ENCODE data around the gene CYP4B1. TPM values are rescaled to one million over a fixed set of nuclear protein-coding genes. Genes with fewer than 3 reads are reported as not detected.
A peak's percentile ranks its signal among the peaks of the same experiment; 100 is the strongest.

CYP4B1 gene
- total RNA-seq, 4 donors from 2014 or later: 14.0 to 147 (median 109) TPM

GRCh38 chr1:46802901-46803574 is 4.2 kb downstream of the CYP4B1 start:
- intact Hi-C loops (cut with DNase I): no loop called here
- Histone ChIP-seq H3K4me1 (peaks cover 8 to 97% (median 37%) of the 10 kb centered on the region in 3 donors), H3K36me3 (peaks cover 0 to 4% (median 0%) of the 10 kb centered on the region in 3 donors), H3K4me3 (peak overlapping the region in 3 of 4 donors; percentile 1 to 47 (median 46)), H3K27ac (peak overlapping the region in 3 of 4 donors; percentile 32 to 86 (median 81)), H3K9me3 (no peaks in the 10 kb centered on the region), H3K27me3 (no peaks in the 10 kb centered on the region)
- no peak for DNase-seq
- TF ChIP-seq POLR2A (IDR thresholded peaks at IDR 0.05): no peak
- 85 to 89% methylated on average over 6 of the region's 6 CpGs for WGBS, 2 donors

- 50 to 56% methylated on average over 2 of the region's 2 CpGs for WGBS, 2 donors
- H3K4me1 ChIP-seq: peaks cover 8 to 85% (median 37%) of the 10 kb centered on the region in 3 donors
- no peaks in the 10 kb centered on the region for H3K27me3 ChIP-seq
- H3K4me3 ChIP-seq: peak overlapping the region in 1 of 4 donors; percentile 30
- no peak for DNase-seq
- peaks cover 0 to 4% (median 0%) of the 10 kb centered on the region in 3 donors for H3K36me3 ChIP-seq
- TF ChIP-seq POLR2A (IDR thresholded peaks at IDR 0.05) (no peak), CTCF (IDR thresholded peaks at IDR 0.05) (no peak)
- H3K27ac ChIP-seq: peak overlapping the region; percentile 33 to 89 (median 80)
- no peaks in the 10 kb centered on the region for H3K9me3 ChIP-seq
- intact Hi-C loops (cut with DNase I): no loop called here
Observed at GRCh38 chr1:46804027-46804889, 5.4 kb downstream of the CYP4B1 start.

- TF ChIP-seq POLR2A (IDR thresholded peaks at IDR 0.05): no peak
- no peak for TF ChIP-seq CTCF (IDR thresholded peaks at IDR 0.05)
- Histone ChIP-seq H3K4me1 (peaks cover 8 to 78% (median 37%) of the 10 kb centered on the region in 3 donors), H3K4me3 (peak overlapping the region in 1 of 4 donors; percentile 30), H3K9me3 (no peaks in the 10 kb centered on the region), H3K27ac (peak overlapping the region in 3 of 4 donors; percentile 74 to 89 (median 86)), H3K27me3 (no peaks in the 10 kb centered on the region), H3K36me3 (peaks cover 0 to 10% (median 0%) of the 10 kb centered on the region in 3 donors)
- DNase-seq: no peak
- WGBS, 2 donors: 75 to 89% methylated on average over 1 of the region's 1 CpG
- intact Hi-C loops (cut with DNase I): no loop called here
Observed at GRCh38 chr1:46804926-46805325, 6.1 kb downstream of the CYP4B1 start.

- Histone ChIP-seq H3K4me3 (peak overlapping the region in 1 of 4 donors; percentile 8), H3K27ac (peak overlapping the region; percentile 70 to 89 (median 80)), H3K9me3 (no peaks in the 10 kb centered on the region), H3K36me3 (peaks cover 0 to 18% (median 0%) of the 10 kb centered on the region in 3 donors), H3K4me1 (peaks cover 8 to 71% (median 37%) of the 10 kb centered on the region in 3 donors), H3K27me3 (no peaks in the 10 kb centered on the region)
- DNase-seq: no peak
- intact Hi-C loops (cut with DNase I): no loop called here
- WGBS, 2 donors: 75 to 80% methylated on average over 1 of the region's 1 CpG
- TF ChIP-seq CTCF (IDR thresholded peaks at IDR 0.05) (no peak), POLR2A (IDR thresholded peaks at IDR 0.05) (no peak)
Observed at GRCh38 chr1:46805755-46806154, 6.9 kb downstream of the CYP4B1 start.

- intact Hi-C loops (cut with DNase I): no loop called here
- peaks cover 0 to 25% (median 0%) of the 10 kb centered on the region in 3 donors for H3K36me3 ChIP-seq
- WGBS, 2 donors: 49 to 52% methylated on average over 12 to 13 of the region's 13 CpGs
- H3K4me1 ChIP-seq: peaks cover 8 to 64% (median 37%) of the 10 kb centered on the region in 3 donors
- peak overlapping the region; percentile 70 to 89 (median 80) for H3K27ac ChIP-seq
- H3K4me3 ChIP-seq: peak overlapping the region in 2 of 4 donors; percentile 3 to 8
- H3K9me3 ChIP-seq: no peaks in the 10 kb centered on the region
- H3K27me3 ChIP-seq: no peaks in the 10 kb centered on the region
- no peak for TF ChIP-seq POLR2A (IDR thresholded peaks at IDR 0.05)
- DNase-seq: no peak
Observed at GRCh38 chr1:46806196-46807020, 7.6 kb downstream of the CYP4B1 start.

Data from esophagus squamous epithelium (tissue), 5 donors.